ENCODE results near the gene PTPRT. TPM values are rescaled to one million over a fixed set of nuclear protein-coding genes. Genes with fewer than 3 reads are reported as not detected.

PTPRT gene
- total RNA-seq, 1 experiment from 2014 or later = 0.13 TPM

DNA sequence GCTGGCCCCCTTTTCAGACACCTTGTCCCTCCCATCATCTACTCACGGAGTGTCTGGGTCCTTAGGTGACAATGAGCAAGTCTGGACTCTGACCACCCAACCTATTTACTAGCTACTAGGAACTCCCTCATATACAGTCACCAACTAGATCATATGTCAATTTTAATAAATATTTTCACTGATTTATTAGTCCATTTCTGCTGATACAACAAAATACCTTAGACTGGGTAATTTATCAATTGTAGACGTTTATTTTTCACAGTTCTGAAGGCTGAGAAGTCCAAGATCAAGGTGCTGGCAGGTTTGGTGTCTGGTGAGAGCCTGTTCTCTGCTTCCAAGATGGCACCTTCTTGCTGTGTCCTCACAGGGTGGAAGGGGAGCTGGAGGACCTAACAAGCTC, 229.7 kb downstream of the PTPRT start:
- H3K27ac Mint-ChIP-seq = no peak overlapping the region
- Histone ChIP-seq H4K91ac (ENCODE audit: insufficient read length, low read depth, low read length) (no peak overlapping the region), H2AK5ac (ENCODE audit: insufficient read length, low read length) (no peak overlapping the region), H4K5ac (ENCODE audit: insufficient read length, low read depth, low read length) (no peak overlapping the region), H2BK120ac (ENCODE audit: low read depth, low read length, poor library complexity, severe bottlenecking) (no peak overlapping the region), H3K56ac (ENCODE audit: insufficient read length, low read depth, low read length) (no peak overlapping the region), H2BK15ac (ENCODE audit: low read depth, low read length) (no peak overlapping the region), H2BK12ac (ENCODE audit: insufficient read length, low read depth, low read length) (no peak overlapping the region), H3K23me2 (ENCODE audit: insufficient read length, low read depth, low read length, poor library complexity, severe bottlenecking) (no peaks in the 10 kb centered on the region), H4K8ac (replicated peaks; ENCODE audit: insufficient read length, low read depth, low read length) (no peak overlapping the region), H2BK5ac (ENCODE audit: insufficient read length, low read length) (no peak overlapping the region), H3K18ac (ENCODE audit: insufficient read length, low read depth, low read length) (no peak overlapping the region), H3K4me2 (ENCODE audit: insufficient read depth, insufficient read length, low read length) (no peak overlapping the region), H3K4me1 (ENCODE audit: insufficient read depth, low read length) (no peaks in the 10 kb centered on the region), H3K79me1 (ENCODE audit: insufficient read depth, low read depth, low read length, poor library complexity, severe bottlenecking) (no peaks in the 10 kb centered on the region), H2AFZ (ENCODE audit: low read length) (no peak overlapping the region), H2BK20ac (ENCODE audit: low read depth, low read length, poor library complexity, severe bottlenecking) (no peak overlapping the region), H3K4ac (ENCODE audit: low read depth, low read length) (no peak overlapping the region), H3K9me3 (ENCODE audit: control insufficient read depth, low read depth, low read length) (no peaks in the 10 kb centered on the region), H3K14ac (ENCODE audit: insufficient read depth, low read length) (no peak overlapping the region), H4K20me1 (ENCODE audit: control insufficient read depth, insufficient read depth, insufficient read length) (no peaks in the 10 kb centered on the region), H3T11ph (ENCODE audit: low read length) (no peak overlapping the region), H3K27me3 (ENCODE audit: insufficient read depth, low read length) (no peaks in the 10 kb centered on the region), H3K27ac (ENCODE audit: insufficient read length, low read depth, low read length) (no peak overlapping the region), H3K23ac (ENCODE audit: insufficient read length, low read depth, low read length) (no peak overlapping the region), H3K9ac (ENCODE audit: extremely low read depth, insufficient read length, low read length) (no peak overlapping the region), H3K79me2 (ENCODE audit: insufficient read depth, low read length) (no peaks in the 10 kb centered on the region)
- peaks cover 0 to 14% (median 11%) of the 10 kb centered on the region in 3 experiments; a peak in 5 of 7 replicates for H3K36me3 Mint-ChIP-seq (ENCODE audit: insufficient read depth in 1 of 3, low read depth in 3 of 3)
- peaks cover 13 to 15% of the 10 kb centered on the region in 2 experiments for H3K9me3 Mint-ChIP-seq
- TF ChIP-seq, protein P1, sequence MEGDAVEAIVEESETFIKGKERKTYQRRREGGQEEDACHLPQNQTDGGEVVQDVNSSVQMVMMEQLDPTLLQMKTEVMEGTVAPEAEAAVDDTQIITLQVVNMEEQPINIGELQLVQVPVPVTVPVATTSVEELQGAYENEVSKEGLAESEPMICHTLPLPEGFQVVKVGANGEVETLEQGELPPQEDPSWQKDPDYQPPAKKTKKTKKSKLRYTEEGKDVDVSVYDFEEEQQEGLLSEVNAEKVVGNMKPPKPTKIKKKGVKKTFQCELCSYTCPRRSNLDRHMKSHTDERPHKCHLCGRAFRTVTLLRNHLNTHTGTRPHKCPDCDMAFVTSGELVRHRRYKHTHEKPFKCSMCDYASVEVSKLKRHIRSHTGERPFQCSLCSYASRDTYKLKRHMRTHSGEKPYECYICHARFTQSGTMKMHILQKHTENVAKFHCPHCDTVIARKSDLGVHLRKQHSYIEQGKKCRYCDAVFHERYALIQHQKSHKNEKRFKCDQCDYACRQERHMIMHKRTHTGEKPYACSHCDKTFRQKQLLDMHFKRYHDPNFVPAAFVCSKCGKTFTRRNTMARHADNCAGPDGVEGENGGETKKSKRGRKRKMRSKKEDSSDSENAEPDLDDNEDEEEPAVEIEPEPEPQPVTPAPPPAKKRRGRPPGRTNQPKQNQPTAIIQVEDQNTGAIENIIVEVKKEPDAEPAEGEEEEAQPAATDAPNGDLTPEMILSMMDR (conservative IDR thresholded peaks at IDR 0.05) = no peak
- H3K4me1 Mint-ChIP-seq = peaks cover 16 to 18% of the 10 kb centered on the region in 2 experiments
- WGBS (ENCODE audit: extremely low coverage, insufficient read length, low lambda C conversion rate) = no CpG with 5 or more reads among the region's 2 CpGs
- no peak overlapping the region for H3K4me3 Mint-ChIP-seq
- H3K27me3 Mint-ChIP-seq (ENCODE audit: low read depth) = peaks cover 3% of the 10 kb centered on the region
- no peak for DNase-seq
